Stomach (tissue), 9 donors: ENCODE data around the gene ADARB2. TPM values are rescaled to one million over a fixed set of nuclear protein-coding genes. Genes with fewer than 3 reads are reported as not detected.

Experiments
- DNase-seq, 2 donors: peaks; one replicate each; pipeline versions ENCODE4 v3.0.0 to v3.0.0-alpha.2; 2013 to 2019
- H3K27ac ChIP-seq, 5 donors: fragments of 200-600 bp in 4 of 5; sonication (generic) in 4 of 5; one replicate each; pipeline ENCODE4 v1.5.1; 2013 to 2019; ENCODE audit warnings: mild to moderate bottlenecking in 1 of 5, moderate library complexity in 1 of 5
- H3K27me3 ChIP-seq, 3 donors: fragments of 200-600 bp; sonication (generic); one replicate each; pipeline ENCODE4 v1.5.1; 2017 to 2019; ENCODE audit warnings: mixed run types in 1 of 3
- H3K36me3 ChIP-seq, 4 donors: fragments of 200-600 bp; sonication (generic); 1 replicate in 3 of 4; 2 replicates in 1 of 4; pipeline ENCODE4 v1.5.1; 2016 to 2019
- H3K4me1 ChIP-seq, 4 donors: fragments of 200-600 bp; sonication (generic); one replicate each; pipeline ENCODE4 v1.5.1; 2016 to 2019
- H3K4me3 ChIP-seq, 4 donors: fragments of 200-600 bp; sonication (generic) in 3 of 4; one replicate each; pipeline ENCODE4 v1.5.1; 2016 to 2019; ENCODE audit warnings: mild to moderate bottlenecking in 1 of 4
- H3K9me3 ChIP-seq, 4 donors: fragments of 200-600 bp; sonication (generic); one replicate each; pipeline ENCODE4 v1.5.1; 2016 to 2019
- CTCF ChIP-seq, 7 experiments: fragments of 450-650 bp in 4 of 7; fragments of 200-600 bp in 3 of 7; sonication (generic) in 3 of 7; IDR thresholded peaks; one replicate each; pipeline ENCODE4 v1.5.1; 2016 to 2019; ENCODE audit warnings: antibody characterized with exemption in 7 of 7, control low read depth in 2 of 7, mild to moderate bottlenecking in 1 of 7
- EP300 ChIP-seq: sonication (generic); formaldehyde crosslinking; IDR thresholded peaks from one replicate; pipeline ENCODE4 v1.6.1; 2017; ENCODE audit warnings: antibody characterized with exemption
- POLR2A ChIP-seq, 4 donors: fragments of 450-650 bp; IDR thresholded peaks; one replicate each; pipeline ENCODE4 v1.6.1; 2016; ENCODE audit warnings: antibody characterized with exemption in 4 of 4, control low read depth in 2 of 4, mild to moderate bottlenecking in 1 of 4, moderate library complexity in 1 of 4
- POLR2AphosphoS5 ChIP-seq, 3 donors: sonication (generic); formaldehyde crosslinking; IDR thresholded peaks; one replicate each; pipeline ENCODE4 v1.6.1; 2016; ENCODE audit warnings: antibody characterized with exemption in 3 of 3
- WGBS, 5 donors: extraction: QIAGEN DNeasy Blood & Tissue Kit in 3 of 5; methylation state at CpG; one replicate each; pipeline versions ENCODE4 v1.1.5 to v1.1.7; 2013 to 2018; 5-methylcytosine and 5-hydroxymethylcytosine counted together
- intact Hi-C: fragments of 100-400 bp; cut with DNase I; formaldehyde crosslinking; loops from one replicate; pipeline ENCODE4 v1.15.1; 2023; ENCODE audit warnings: low total_unique reads
- polyA plus RNA-seq, 3 donors: library from polyadenylated mRNA; stranded (reverse); fragments of 200-250 nt; gene quantifications; one replicate each; pipeline ENCODE4 v1.2.3, GENCODE V29; 2013
- total RNA-seq, 5 donors: library from RNA; depleted of rRNA; stranded (reverse); fragments of >200 nt; gene quantifications; one replicate each; pipeline versions ENCODE4 v1.1.0 to v1.2.3, GENCODE V29; 2014 to 2016
- donor health status: healthy with polysubstance abuse.
- donor health status: Bipolar disorder and iron deficiency.
- donor health status: healthy.

The ADARB2 gene
- total and polyA plus RNA-seq, 8 donors = 0.55 to 4.1 (median 1.4) TPM; not detected in 1

GRCh38 chr10:1630304-1630703, 107.0 kb downstream of the ADARB2 start:
- intact Hi-C loops = no loop called here
- Histone ChIP-seq H3K27me3 (peaks cover 0 to 11% (median 0%) of the 10 kb centered on the region in 3 donors), H3K27ac (no peak overlapping the region), H3K36me3 (no peaks in the 10 kb centered on the region), H3K4me1 (no peaks in the 10 kb centered on the region), H3K9me3 (peaks cover 0 to 6% (median 0%) of the 10 kb centered on the region in 4 donors), H3K4me3 (no peak overlapping the region)
- DNase-seq = no peak
- WGBS, 5 donors = 76 to 79% (median 76%) methylated on average over 6 of the region's 6 CpGs
- TF ChIP-seq POLR2AphosphoS5 (IDR thresholded peaks at IDR 0.05) (no peak), CTCF (IDR thresholded peaks at IDR 0.05) (no peak), POLR2A (IDR thresholded peaks at IDR 0.05) (no peak), EP300 (no peak)

GRCh38 chr10:1629326-1630198, 107.8 kb downstream of the ADARB2 start:
- DNase-seq = no peak

GRCh38 chr10:1628757-1629156, 108.6 kb downstream of the ADARB2 start:
- WGBS, 5 donors = 87 to 91% (median 88%) methylated on average over 14 of the region's 14 CpGs
- DNase-seq = no peak

More at GRCh38 chr10:1629326-1630198, 107.8 kb downstream of the ADARB2 start:
- Histone ChIP-seq H3K36me3 (no peaks in the 10 kb centered on the region), H3K4me3 (no peak overlapping the region), H3K27ac (no peak overlapping the region), H3K27me3 (peaks cover 0 to 8% (median 0%) of the 10 kb centered on the region in 3 donors), H3K4me1 (no peaks in the 10 kb centered on the region), H3K9me3 (peaks cover 0 to 6% (median 0%) of the 10 kb centered on the region in 4 donors)
- WGBS, 5 donors = 62 to 74% (median 66%) methylated on average over 17 to 18 of the region's 18 CpGs
- intact Hi-C loops = no loop called here
- TF ChIP-seq POLR2AphosphoS5 (IDR thresholded peaks at IDR 0.05) (no peak), EP300 (no peak), POLR2A (IDR thresholded peaks at IDR 0.05) (no peak), CTCF (IDR thresholded peaks at IDR 0.05) (no peak)

GRCh38 chr10:1627945-1628344, 109.4 kb downstream of the ADARB2 start:
- DNase-seq = no peak
- 76 to 85% (median 81%) methylated on average over 14 of the region's 14 CpGs for WGBS, 5 donors
- no peak overlapping the region for H3K27ac ChIP-seq

More at GRCh38 chr10:1628757-1629156, 108.6 kb downstream of the ADARB2 start:
- no peak overlapping the region for H3K27ac ChIP-seq
- peaks cover 0 to 6% (median 0%) of the 10 kb centered on the region in 4 donors for H3K9me3 ChIP-seq
- H3K4me1 ChIP-seq = no peaks in the 10 kb centered on the region
- intact Hi-C loops = no loop called here
- no peak overlapping the region for H3K4me3 ChIP-seq
- H3K36me3 ChIP-seq = no peaks in the 10 kb centered on the region
- H3K27me3 ChIP-seq = peaks cover 0 to 2% (median 0%) of the 10 kb centered on the region in 3 donors
- TF ChIP-seq EP300 (no peak), CTCF (IDR thresholded peaks at IDR 0.05) (no peak), POLR2AphosphoS5 (IDR thresholded peaks at IDR 0.05) (no peak), POLR2A (IDR thresholded peaks at IDR 0.05) (no peak)

More at GRCh38 chr10:1627945-1628344, 109.4 kb downstream of the ADARB2 start:
- no peaks in the 10 kb centered on the region for H3K27me3 ChIP-seq
- H3K4me3 ChIP-seq = no peak overlapping the region
- peaks cover 0 to 6% (median 0%) of the 10 kb centered on the region in 4 donors for H3K9me3 ChIP-seq
- TF ChIP-seq POLR2A (IDR thresholded peaks at IDR 0.05) (no peak), EP300 (no peak)
- no peaks in the 10 kb centered on the region for H3K36me3 ChIP-seq
- no peaks in the 10 kb centered on the region for H3K4me1 ChIP-seq
- intact Hi-C loops = no loop called here
